ENCODE results near the gene OR4A15.

Gene OR4A15

GRCh38 chr11:55367674-55368073, at the start of gene OR4A15:
OR4A15 (plus strand) TSS chr11:55367974; CDS start chr11:55367974, 0 bp downstream.
- no peak for DNase-seq (ENCODE audit: low spot score)

GRCh38 chr11:55324500-55324899, 43.3 kb upstream of the OR4A15 start:
- DNase-seq (ENCODE audit: low spot score), result no peak

- DNase-seq (ENCODE audit: low spot score), result no peak
Observed at GRCh38 chr11:55342901-55343300, 24.9 kb upstream of the OR4A15 start, which contains the start of gene OR4A16. OR4A16 (plus strand) TSS chr11:55343201; CDS start chr11:55343201, 0 bp downstream.

GRCh38 chr11:55345306-55345705, 22.5 kb upstream of the OR4A15 start:
- no peak for DNase-seq (ENCODE audit: low spot score)

- DNase-seq (ENCODE audit: low spot score), result no peak
Observed at GRCh38 chr11:55349032-55349431, 18.7 kb upstream of the OR4A15 start.

- DNase-seq (ENCODE audit: low spot score), result no peak
Observed at GRCh38 chr11:55357560-55358184, 10.1 kb upstream of the OR4A15 start.

- no peak for DNase-seq (ENCODE audit: low spot score)
Observed at GRCh38 chr11:55401011-55401410, 33.2 kb downstream of the OR4A15 start.

Measured in cerebellar cortex (tissue), 1 donor.